Gastroesophageal sphincter (tissue), 4 donors: ENCODE measurements around the gene CEP164. TPM values are rescaled to one million over a fixed set of nuclear protein-coding genes. Genes with fewer than 3 reads are reported as not detected.

Experiments used
- ATAC-seq: fragments of 150-250 bp; one replicate; pipeline ENCODE4 v1.9.1; 2016; ENCODE audit warnings: mild to moderate bottlenecking, moderate library complexity
- H3K27ac ChIP-seq, 4 donors: fragments of 200-600 bp; sonication (generic) in 3 of 4; 1 replicate in 3 of 4; 2 replicates in 1 of 4; pipeline ENCODE4 v1.5.1; 2016 to 2019
- H3K27me3 ChIP-seq: fragments of 200-600 bp; sonication (generic); one replicate; pipeline ENCODE4 v1.5.1; 2019
- H3K36me3 ChIP-seq, 2 donors: fragments of 200-600 bp; sonication (generic); one replicate each; pipeline ENCODE4 v1.5.1; 2019; ENCODE audit warnings: control low read depth in 1 of 2
- H3K4me1 ChIP-seq, 3 donors: fragments of 200-600 bp; sonication (generic); 1 replicate in 2 of 3; 2 replicates in 1 of 3; pipeline ENCODE4 v1.5.1; 2016 to 2019; ENCODE audit warnings: control low read depth in 2 of 3
- H3K4me3 ChIP-seq, 2 donors: fragments of 200-600 bp; sonication (generic); one replicate each; pipeline ENCODE4 v1.5.1; 2019; ENCODE audit warnings: mild to moderate bottlenecking in 1 of 2, moderate library complexity in 1 of 2
- H3K9me3 ChIP-seq, 3 donors: fragments of 200-600 bp; sonication (generic); one replicate each; pipeline ENCODE4 v1.5.1; 2017 to 2019; ENCODE audit warnings: control low read depth in 2 of 3
- CTCF ChIP-seq, 4 experiments: fragments of 200-600 bp in 2 of 4; fragments of 450-650 bp in 2 of 4; sonication (generic) in 1 of 4; IDR thresholded peaks; one replicate each; pipeline ENCODE4 v1.5.1; 2017 to 2019; ENCODE audit warnings: antibody characterized with exemption in 4 of 4, mild to moderate bottlenecking in 2 of 4, moderate library complexity in 2 of 4
- EP300 ChIP-seq: sonication (generic); formaldehyde crosslinking; IDR thresholded peaks from one replicate; pipeline ENCODE4 v1.6.1; 2017; ENCODE audit warnings: antibody characterized with exemption, mild to moderate bottlenecking
- POLR2A ChIP-seq, 2 donors: fragments of 450-650 bp; IDR thresholded peaks; one replicate each; pipeline ENCODE4 v1.6.1; 2017; ENCODE audit warnings: antibody characterized with exemption in 2 of 2, mild to moderate bottlenecking in 2 of 2, moderate library complexity in 1 of 2
- POLR2AphosphoS5 ChIP-seq: sonication (generic); formaldehyde crosslinking; IDR thresholded peaks from one replicate; pipeline ENCODE4 v1.6.1; 2017; ENCODE audit warnings: antibody characterized with exemption
- WGBS, 2 donors: methylation state at CpG; one replicate each; pipeline ENCODE4 v1.1.5; 2018; ENCODE audit warnings: low coverage in 1 of 2; 5-methylcytosine and 5-hydroxymethylcytosine counted together
- total RNA-seq, 4 donors: library from RNA; depleted of rRNA; stranded (reverse); fragments of >200 nt; gene quantifications; one replicate each; pipeline ENCODE4 v1.1.0, GENCODE V29; 2016

CEP164 gene
- total RNA-seq, 4 donors from 2014 or later = 22.3 to 26.3 (median 25.0) TPM

- H3K27ac ChIP-seq = no peak overlapping the region
- H3K36me3 ChIP-seq = peaks cover 0 to 47% of the 10 kb centered on the region in 2 donors
- no peaks in the 10 kb centered on the region for H3K4me1 ChIP-seq
- H3K27me3 ChIP-seq = peaks cover 8% of the 10 kb centered on the region
- no peak for ATAC-seq
- 96 to 100% methylated on average over 1 of the region's 1 CpG for WGBS, 2 donors
- no peak overlapping the region for H3K4me3 ChIP-seq
- H3K9me3 ChIP-seq = no peaks in the 10 kb centered on the region
- TF ChIP-seq EP300 = no peak
- no peak for TF ChIP-seq POLR2AphosphoS5
- no peak for TF ChIP-seq POLR2A (IDR thresholded peaks at IDR 0.05)
- no peak for TF ChIP-seq CTCF (IDR thresholded peaks at IDR 0.05)
Observed at GRCh38 chr11:117434481-117434880, 106.8 kb downstream of the CEP164 start.

GRCh38 chr11:117435326-117435725 is 107.7 kb downstream of the CEP164 start:
- ATAC-seq = no peak
- H3K9me3 ChIP-seq = no peaks in the 10 kb centered on the region
- no peak overlapping the region for H3K27ac ChIP-seq
- no peak overlapping the region for H3K4me3 ChIP-seq
- WGBS, 2 donors = 77 to 80% methylated on average over 2 to 4 of the region's 6 CpGs
- no peak for TF ChIP-seq POLR2A (IDR thresholded peaks at IDR 0.05)
- TF ChIP-seq EP300 = no peak
- TF ChIP-seq CTCF (IDR thresholded peaks at IDR 0.05) = no peak
- H3K4me1 ChIP-seq = no peaks in the 10 kb centered on the region
- peaks cover 0 to 44% of the 10 kb centered on the region in 2 donors for H3K36me3 ChIP-seq
- peaks cover 11% of the 10 kb centered on the region for H3K27me3 ChIP-seq

GRCh38 chr11:117437041-117437790 is 109.6 kb downstream of the CEP164 start:
- no peak for ATAC-seq
- H3K27ac ChIP-seq = no peak overlapping the region

GRCh38 chr11:117437791-117438130 is 110.1 kb downstream of the CEP164 start:
- Histone ChIP-seq H3K9me3 (no peaks in the 10 kb centered on the region), H3K4me3 (no peak overlapping the region), H3K27me3 (peaks cover 16% of the 10 kb centered on the region), H3K27ac (no peak overlapping the region), H3K4me1 (no peaks in the 10 kb centered on the region), H3K36me3 (peaks cover 0 to 25% of the 10 kb centered on the region in 2 donors)
- TF ChIP-seq POLR2AphosphoS5 (no peak), EP300 (no peak), POLR2A (IDR thresholded peaks at IDR 0.05) (no peak), CTCF (IDR thresholded peaks at IDR 0.05) (no peak)
- 80% methylated on average over 1 of the region's 14 CpGs; no CpG with 5 or more reads in 1 of the 2 donors for WGBS, 2 donors
- no peak for ATAC-seq

More at GRCh38 chr11:117437041-117437790, 109.6 kb downstream of the CEP164 start:
- no peak for TF ChIP-seq POLR2AphosphoS5
- no peak for TF ChIP-seq CTCF (IDR thresholded peaks at IDR 0.05)
- no peak for TF ChIP-seq POLR2A (IDR thresholded peaks at IDR 0.05)
- TF ChIP-seq EP300 = no peak
- H3K27me3 ChIP-seq = peaks cover 11% of the 10 kb centered on the region
- WGBS, 2 donors = 84 to 89% methylated on average over 7 to 9 of the region's 23 CpGs
- no peaks in the 10 kb centered on the region for H3K9me3 ChIP-seq
- no peak overlapping the region for H3K4me3 ChIP-seq
- H3K4me1 ChIP-seq = no peaks in the 10 kb centered on the region
- peaks cover 0 to 29% of the 10 kb centered on the region in 2 donors for H3K36me3 ChIP-seq

GRCh38 chr11:117438371-117439000 is 110.8 kb downstream of the CEP164 start:
- Histone ChIP-seq H3K27ac (no peak overlapping the region), H3K27me3 (peaks cover 23% of the 10 kb centered on the region), H3K4me1 (no peaks in the 10 kb centered on the region), H3K9me3 (no peaks in the 10 kb centered on the region), H3K4me3 (no peak overlapping the region), H3K36me3 (peaks cover 0 to 18% of the 10 kb centered on the region in 2 donors)
- no CpG with 5 or more reads among the region's 17 CpGs for WGBS, 2 donors
- TF ChIP-seq POLR2A (IDR thresholded peaks at IDR 0.05) (no peak), POLR2AphosphoS5 (no peak), CTCF (IDR thresholded peaks at IDR 0.05) (no peak), EP300 (no peak)
- no peak for ATAC-seq
